ENCODE results near the gene PAGE5. TPM values are rescaled to one million over a fixed set of nuclear protein-coding genes. Genes with fewer than 3 reads are reported as not detected.

PAGE5 gene
- total RNA-seq, 1 donor from 2014 or later: not detected

GRCh38 chrX:55210931-55211677 lies 9.0 kb upstream of the PAGE5 start:
- TF ChIP-seq CTCF (IDR thresholded peaks at IDR 0.05; ENCODE audit: unreplicated experiment): no peak
- H3K4me3 Mint-ChIP-seq (ENCODE audit: low read depth): no peak overlapping the region
- no peaks in the 10 kb centered on the region for H3K36me3 Mint-ChIP-seq (ENCODE audit: insufficient read depth)
- no peaks in the 10 kb centered on the region for H3K4me1 Mint-ChIP-seq (ENCODE audit: low read depth)
- peaks cover 31% of the 10 kb centered on the region for H3K9me3 Mint-ChIP-seq (ENCODE audit: low read depth)
- H3K27ac Mint-ChIP-seq: no peak overlapping the region
- no peaks in the 10 kb centered on the region for H3K27me3 Mint-ChIP-seq
- no peak for DNase-seq (ENCODE audit: low spot score, unreplicated experiment)

- Mint-ChIP-seq H3K27me3 (no peaks in the 10 kb centered on the region), H3K27ac (no peak overlapping the region), H3K36me3 (ENCODE audit: insufficient read depth) (no peaks in the 10 kb centered on the region), H3K4me1 (ENCODE audit: low read depth) (no peaks in the 10 kb centered on the region), H3K9me3 (ENCODE audit: low read depth) (peaks cover 36% of the 10 kb centered on the region), H3K4me3 (ENCODE audit: low read depth) (no peak overlapping the region)
- TF ChIP-seq CTCF (IDR thresholded peaks at IDR 0.05; ENCODE audit: unreplicated experiment): no peak
- no peak for DNase-seq (ENCODE audit: low spot score, unreplicated experiment)
These were observed 6.8 kb upstream of the PAGE5 start for GRCh38 chrX:55213381-55213780.

GRCh38 chrX:55240788-55241340 lies 20.7 kb downstream of the PAGE5 start:
- no peaks in the 10 kb centered on the region for H3K4me1 Mint-ChIP-seq (ENCODE audit: low read depth)

GRCh38 chrX:55253528-55253927 lies 33.4 kb downstream of the PAGE5 start:
- no peak overlapping the region for H3K27ac Mint-ChIP-seq
- no peaks in the 10 kb centered on the region for H3K4me1 Mint-ChIP-seq (ENCODE audit: low read depth)
- H3K36me3 Mint-ChIP-seq (ENCODE audit: insufficient read depth): no peaks in the 10 kb centered on the region
- peaks cover 32% of the 10 kb centered on the region for H3K9me3 Mint-ChIP-seq (ENCODE audit: low read depth)
- no peaks in the 10 kb centered on the region for H3K27me3 Mint-ChIP-seq
- TF ChIP-seq CTCF (IDR thresholded peaks at IDR 0.05; ENCODE audit: unreplicated experiment): no peak
- DNase-seq (ENCODE audit: low spot score, unreplicated experiment): no peak
- H3K4me3 Mint-ChIP-seq (ENCODE audit: low read depth): no peak overlapping the region

More at GRCh38 chrX:55240788-55241340, 20.7 kb downstream of the PAGE5 start:
- DNase-seq (ENCODE audit: low spot score, unreplicated experiment): no peak
- H3K4me3 Mint-ChIP-seq (ENCODE audit: low read depth): no peak overlapping the region
- peaks cover 54% of the 10 kb centered on the region for H3K9me3 Mint-ChIP-seq (ENCODE audit: low read depth)
- no peaks in the 10 kb centered on the region for H3K27me3 Mint-ChIP-seq
- H3K36me3 Mint-ChIP-seq (ENCODE audit: insufficient read depth): peaks cover 1% of the 10 kb centered on the region
- no peak for TF ChIP-seq CTCF (IDR thresholded peaks at IDR 0.05; ENCODE audit: unreplicated experiment)
- no peak overlapping the region for H3K27ac Mint-ChIP-seq

- H3K36me3 Mint-ChIP-seq (ENCODE audit: insufficient read depth): no peaks in the 10 kb centered on the region
- H3K9me3 Mint-ChIP-seq (ENCODE audit: low read depth): peaks cover 17% of the 10 kb centered on the region
- H3K27me3 Mint-ChIP-seq: no peaks in the 10 kb centered on the region
- H3K4me3 Mint-ChIP-seq (ENCODE audit: low read depth): no peak overlapping the region
- H3K4me1 Mint-ChIP-seq (ENCODE audit: low read depth): no peaks in the 10 kb centered on the region
- no peak for DNase-seq (ENCODE audit: low spot score, unreplicated experiment)
- no peak overlapping the region for H3K27ac Mint-ChIP-seq
- no peak for TF ChIP-seq CTCF (IDR thresholded peaks at IDR 0.05; ENCODE audit: unreplicated experiment)
These were observed 40.7 kb downstream of the PAGE5 start for GRCh38 chrX:55260806-55261205.

All from progenitor cell of endocrine pancreas (in vitro differentiated cells).